Activated CD4-positive, alpha-beta memory T cell treated with anti-CD3 and anti-CD28 coated beads, Interleukin-2, amount 10 ng/mL, durations not matched to agents 7 days and 5 days (primary cell): ENCODE measurements around the gene SNU13. TPM values are rescaled to one million over a fixed set of nuclear protein-coding genes. Genes with fewer than 3 reads are reported as not detected.
A peak's percentile ranks its signal among the peaks of the same experiment; 100 is the strongest.
"Not testable (repeated sequence)": the region's sequence is repeated elsewhere in the genome, so short reads cannot be mapped to it uniquely, and the experiment has no call there.

Experiments
- CTCF ChIA-PET: fragments of 350-600 bp; sonication (Branson Sonifier 250); formaldehyde crosslinking; loops from one replicate; lab custom pipeline; 2021; ENCODE audit warnings: antibody characterized with exemption, inconsistent platforms; lab: Charles Lee
- POLR2A ChIA-PET: fragments of 350-600 bp; sonication (Branson Sonifier 250); formaldehyde crosslinking; loops from one replicate; lab custom pipeline; 2021; ENCODE audit warnings: antibody characterized with exemption; lab: Charles Lee
- DNase-seq: peaks from one replicate; pipeline ENCODE4 v3.0.0-alpha.2; 2020
- H3K27ac Mint-ChIP-seq: one replicate; pipeline ENCODE4 v1.8.0; 2021; ENCODE audit warnings: mild to moderate bottlenecking, mixed read lengths
- H3K27me3 Mint-ChIP-seq: one replicate; pipeline ENCODE4 v1.8.0; 2021; ENCODE audit warnings: mixed read lengths
- H3K36me3 Mint-ChIP-seq: one replicate; pipeline ENCODE4 v1.8.0; 2021; ENCODE audit warnings: low read depth, mixed read lengths
- H3K4me1 Mint-ChIP-seq: one replicate; pipeline ENCODE4 v1.8.0; 2021; ENCODE audit warnings: mixed read lengths
- H3K4me3 Mint-ChIP-seq: one replicate; pipeline ENCODE4 v1.8.0; 2021; ENCODE audit warnings: mild to moderate bottlenecking, mixed read lengths
- H3K9me3 Mint-ChIP-seq: one replicate; pipeline ENCODE4 v1.8.0; 2021; ENCODE audit warnings: mixed read lengths
- total RNA-seq, 2 experiments: library from RNA; stranded (reverse); gene quantifications; one replicate each; pipeline ENCODE4 v1.2.3, GENCODE V29; 2021

Gene SNU13
- 100 to 1,000 TPM; 166 to 176 TPM for total RNA-seq

- DNase-seq: peak; percentile 95
- H3K4me1 Mint-ChIP-seq: peaks cover 40% of the 10 kb centered on the region
- H3K27me3 Mint-ChIP-seq: no peaks in the 10 kb centered on the region
- peak within 1 kb of the TSS; percentile 95 for H3K4me3 Mint-ChIP-seq
- H3K36me3 Mint-ChIP-seq: peaks cover 31% of the 10 kb centered on the region
- CTCF ChIA-PET: interaction anchor here (1.1 to 7.2 kb wide), 5 partner anchors 9 to 68 kb away, joined by 4 to 55 read pairs (median 7); partner anchors contain the start of genes DESI1, MEI1 and XRCC6
- POLR2A ChIA-PET: interaction anchor here (0.6 to 6.1 kb wide), 30 partner anchors 9 to 927 kb away, joined by 3 to 76 read pairs (median 6); partner anchors contain the start of genes CCDC134, CENPM, DESI1 and MEI1
- H3K9me3 Mint-ChIP-seq: no peaks in the 10 kb centered on the region
- H3K27ac Mint-ChIP-seq: peak within 1 kb of the TSS; percentile 92
These were observed at the start of gene SNU13 for GRCh38 chr22:41688365-41689211. Gene SNU13, minus strand, starts transcription at chr22:41688867. Its CDS starts 71 bp downstream, at chr22:41688796.

- H3K4me1 Mint-ChIP-seq, H3K9me3 Mint-ChIP-seq, POLR2A ChIA-PET, CTCF ChIA-PET, H3K4me3 Mint-ChIP-seq, DNase-seq, H3K27me3 Mint-ChIP-seq, H3K27ac Mint-ChIP-seq, H3K36me3 Mint-ChIP-seq: not testable (repeated sequence)
These were observed 44.6 kb upstream of the SNU13 start for GRCh38 chr22:41733241-41733640.

GRCh38 chr22:41732096-41732772, 43.6 kb upstream of the SNU13 start:
- no peaks in the 10 kb centered on the region for H3K36me3 Mint-ChIP-seq
- H3K9me3 Mint-ChIP-seq: no peaks in the 10 kb centered on the region
- H3K27ac Mint-ChIP-seq: no peak overlapping the region
- H3K27me3 Mint-ChIP-seq: peaks cover 6% of the 10 kb centered on the region
- CTCF ChIA-PET: interaction anchor here (0.8 to 1.2 kb wide), 2 partner anchors 14 to 36 kb away, joined by 3 read pairs; no protein-coding TSS in a partner anchor
- H3K4me1 Mint-ChIP-seq: no peaks in the 10 kb centered on the region
- no peak overlapping the region for H3K4me3 Mint-ChIP-seq
- DNase-seq: no peak
- POLR2A ChIA-PET: interaction anchor here (1.0 kb wide), 1 partner anchor 49 kb away, joined by 3 read pairs; no protein-coding TSS in a partner anchor

- CTCF ChIA-PET: interaction anchor here (0.6 to 1.2 kb wide), 3 partner anchors 15 to 41 kb away, joined by 3 read pairs; no protein-coding TSS in a partner anchor
- no peaks in the 10 kb centered on the region for H3K36me3 Mint-ChIP-seq
- POLR2A ChIA-PET: interaction anchor here (1.0 kb wide), 1 partner anchor 50 kb away, joined by 3 read pairs; no protein-coding TSS in a partner anchor
These were observed 42.9 kb upstream of the SNU13 start for GRCh38 chr22:41731609-41732008.

GRCh38 chr22:41725510-41726110, 36.9 kb upstream of the SNU13 start:
- CTCF ChIA-PET: interaction anchor here (1.1 to 2.4 kb wide), 4 partner anchors 21 to 59 kb away, joined by 4 to 9 read pairs (median 6); no protein-coding TSS in a partner anchor
- no peaks in the 10 kb centered on the region for H3K4me1 Mint-ChIP-seq
- no peaks in the 10 kb centered on the region for H3K9me3 Mint-ChIP-seq
- H3K27ac Mint-ChIP-seq: no peak overlapping the region
- POLR2A ChIA-PET: no interaction called here
- H3K36me3 Mint-ChIP-seq: no peaks in the 10 kb centered on the region
- H3K27me3 Mint-ChIP-seq: peaks cover 5% of the 10 kb centered on the region
- H3K4me3 Mint-ChIP-seq: no peak overlapping the region
- no peak for DNase-seq

More at GRCh38 chr22:41731609-41732008, 42.9 kb upstream of the SNU13 start:
- Mint-ChIP-seq H3K27me3 (peaks cover 5% of the 10 kb centered on the region), H3K27ac (no peak overlapping the region), H3K4me1 (no peaks in the 10 kb centered on the region), H3K9me3 (no peaks in the 10 kb centered on the region), H3K4me3 (no peak overlapping the region)
- no peak for DNase-seq

- ChIA-PET CTCF (no interaction called here), POLR2A (no interaction called here)
- Mint-ChIP-seq H3K36me3 (no peaks in the 10 kb centered on the region), H3K9me3 (no peaks in the 10 kb centered on the region), H3K27me3 (peaks cover 11% of the 10 kb centered on the region), H3K4me3 (no peak overlapping the region), H3K4me1 (no peaks in the 10 kb centered on the region), H3K27ac (no peak overlapping the region)
- DNase-seq: no peak
These were observed 33.8 kb upstream of the SNU13 start for GRCh38 chr22:41722496-41722895.

GRCh38 chr22:41713004-41713403, 24.3 kb upstream of the SNU13 start:
- Mint-ChIP-seq H3K27ac (no peak overlapping the region), H3K9me3 (no peaks in the 10 kb centered on the region), H3K4me1 (no peaks in the 10 kb centered on the region), H3K27me3 (peaks cover 10% of the 10 kb centered on the region), H3K36me3 (no peaks in the 10 kb centered on the region), H3K4me3 (no peak overlapping the region)
- ChIA-PET POLR2A (no interaction called here), CTCF (interaction anchor here (3.1 kb wide), 1 partner anchor 16 kb away, joined by 12 read pairs; no protein-coding TSS in a partner anchor)
- no peak for DNase-seq

GRCh38 chr22:41709341-41709740, 20.7 kb upstream of the SNU13 start:
- H3K4me1 Mint-ChIP-seq: no peaks in the 10 kb centered on the region
- ChIA-PET CTCF (no interaction called here), POLR2A (no interaction called here)
- H3K27me3 Mint-ChIP-seq: peaks cover 12% of the 10 kb centered on the region
- no peak overlapping the region for H3K4me3 Mint-ChIP-seq
- H3K36me3 Mint-ChIP-seq: no peaks in the 10 kb centered on the region
- no peak overlapping the region for H3K27ac Mint-ChIP-seq
- DNase-seq: no peak
- H3K9me3 Mint-ChIP-seq: no peaks in the 10 kb centered on the region

GRCh38 chr22:41702763-41703162, 14.1 kb upstream of the SNU13 start:
- H3K27me3 Mint-ChIP-seq: peaks cover 8% of the 10 kb centered on the region
- POLR2A ChIA-PET: no interaction called here

GRCh38 chr22:41700108-41700364, 11.4 kb upstream of the SNU13 start:
- H3K9me3 Mint-ChIP-seq: no peaks in the 10 kb centered on the region
- CTCF ChIA-PET: interaction anchor here (1.4 to 4.5 kb wide), 4 partner anchors 47 to 241 kb away, joined by 4 to 64 read pairs (median 15); no protein-coding TSS in a partner anchor

More at GRCh38 chr22:41702763-41703162, 14.1 kb upstream of the SNU13 start:
- Mint-ChIP-seq H3K27ac (no peak overlapping the region), H3K4me1 (peaks cover 11% of the 10 kb centered on the region), H3K4me3 (no peak overlapping the region), H3K36me3 (peaks cover 3% of the 10 kb centered on the region), H3K9me3 (no peaks in the 10 kb centered on the region)
- DNase-seq: no peak
- CTCF ChIA-PET: no interaction called here

GRCh38 chr22:41699264-41700107, 10.8 kb upstream of the SNU13 start, which contains the start of gene MEI1:
Gene MEI1, plus strand, starts transcription at chr22:41699503. Its CDS starts 36 bp downstream, at chr22:41699539.
- H3K9me3 Mint-ChIP-seq: no peaks in the 10 kb centered on the region
- peak within 1 kb of the TSS; percentile 67 for H3K27ac Mint-ChIP-seq
- DNase-seq: peak; percentile 91
- peaks cover 3% of the 10 kb centered on the region for H3K36me3 Mint-ChIP-seq
- POLR2A ChIA-PET: interaction anchor here (1.1 to 3.8 kb wide), 12 partner anchors 11 to 392 kb away, joined by 3 to 56 read pairs (median 10); partner anchors contain the start of genes CCDC134, CENPM, DESI1 and NDUFA6
- peak within 1 kb of the TSS; percentile 44 for H3K4me3 Mint-ChIP-seq
- peaks cover 4% of the 10 kb centered on the region for H3K27me3 Mint-ChIP-seq
- CTCF ChIA-PET: interaction anchor here (0.5 to 4.5 kb wide), 16 partner anchors 9 to 591 kb away, joined by 3 to 64 read pairs (median 10); partner anchors contain the start of genes CCDC134, CENPM and SNU13
- peaks cover 18% of the 10 kb centered on the region for H3K4me1 Mint-ChIP-seq

More at GRCh38 chr22:41700108-41700364, 11.4 kb upstream of the SNU13 start:
- Mint-ChIP-seq H3K4me3 (no peak overlapping the region), H3K27me3 (peaks cover 4% of the 10 kb centered on the region), H3K4me1 (peaks cover 18% of the 10 kb centered on the region), H3K27ac (no peak overlapping the region), H3K36me3 (peaks cover 3% of the 10 kb centered on the region)
- no peak for DNase-seq
- POLR2A ChIA-PET: interaction anchor here (1.2 to 3.8 kb wide), 7 partner anchors 12 to 391 kb away, joined by 3 to 56 read pairs (median 13); partner anchors contain the start of genes CCDC134, NDUFA6, SNU13 and SREBF2
